Neural cell (in vitro differentiated cells): ENCODE measurements around the gene CRIM1. TPM values are rescaled to one million over a fixed set of nuclear protein-coding genes. Genes with fewer than 3 reads are reported as not detected.

Source experiments
- H2AFZ ChIP-seq: fragments of 200-600, 300-800 bp; sonication (generic), shearing (Covaris generic); 2 replicates; pipeline ENCODE4 v1.6.0; 2014; ENCODE audit warnings: low read depth, mild to moderate bottlenecking, antibody characterized with exemption, low read length, moderate library complexity
- H3F3A ChIP-seq: fragments of 200-600 bp; shearing (Covaris generic); 2 replicates; pipeline ENCODE4 v1.6.1; 2016; ENCODE audit warnings: mild to moderate bottlenecking, moderate library complexity, mixed read lengths, antibody characterized with exemption, low read length; ENCODE audit not compliant: insufficient read depth, poor library complexity, severe bottlenecking
- H3K27ac ChIP-seq: fragments of 200-600, 300-800 bp; sonication (generic), shearing (Covaris generic); 2 replicates; pipeline ENCODE4 v1.5.1; 2014; ENCODE audit warnings: mild to moderate bottlenecking, low read length, moderate library complexity
- H3K27me3 ChIP-seq: fragments of 300-800, 200-600 bp; sonication (generic), shearing (Covaris generic); 2 replicates; pipeline ENCODE4 v1.6.0; 2014; ENCODE audit warnings: mild to moderate bottlenecking, low read depth, low read length, moderate library complexity; ENCODE audit not compliant: insufficient read depth
- H3K36me3 ChIP-seq: fragments of 300-800, 200-600 bp; sonication (generic), shearing (Covaris generic); 2 replicates; pipeline ENCODE4 v1.5.1; 2014; ENCODE audit warnings: mild to moderate bottlenecking, antibody characterized with exemption, low read length, moderate library complexity; ENCODE audit not compliant: insufficient read depth
- H3K4me2 ChIP-seq: fragments of 300-800, 200-600 bp; sonication (generic), shearing (Covaris generic); 2 replicates; pipeline ENCODE4 v1.6.0; 2014; ENCODE audit warnings: mild to moderate bottlenecking, low read length
- H3K4me3 ChIP-seq: fragments of 300-800, 200-600 bp; sonication (generic), shearing (Covaris generic); 2 replicates; pipeline ENCODE4 v1.5.1; 2014; ENCODE audit warnings: mild to moderate bottlenecking, low read length, moderate library complexity
- H3K79me2 ChIP-seq: fragments of 200-600 bp; shearing (Covaris generic); replicated peaks from 2 replicates; pipeline ENCODE4 v1.6.0; 2014; ENCODE audit warnings: mild to moderate bottlenecking, low read length, moderate library complexity; ENCODE audit not compliant: insufficient read depth
- H3K9ac ChIP-seq: fragments of 300-800, 200-600 bp; sonication (generic), shearing (Covaris generic); 2 replicates; pipeline ENCODE4 v1.6.1; 2016; ENCODE audit warnings: mild to moderate bottlenecking, low read length, mixed read lengths
- H3K9me2 ChIP-seq: fragments of 200-600 bp; shearing (Covaris generic); 2 replicates; pipeline ENCODE4 v1.6.1; 2016; ENCODE audit warnings: mild to moderate bottlenecking, low read length, mixed read lengths; ENCODE audit not compliant: insufficient read depth
- H3K9me3 ChIP-seq: fragments of 200-600, 300-800 bp; sonication (generic), shearing (Covaris generic); 2 replicates; pipeline ENCODE4 v1.6.1; 2016; ENCODE audit warnings: mild to moderate bottlenecking, mixed run types, low read length, moderate library complexity, mixed read lengths
- H4K20me1 ChIP-seq: fragments of 200-600 bp; shearing (Covaris generic); 2 replicates; pipeline ENCODE4 v1.6.1; 2016; ENCODE audit warnings: mild to moderate bottlenecking, mixed run types; ENCODE audit not compliant: insufficient read depth
- CTCF ChIP-seq: fragments of 450-650 bp; IDR thresholded peaks from 2 replicates; pipeline ENCODE4 v1.5.1; 2014; ENCODE audit warnings: antibody characterized with exemption, mild to moderate bottlenecking, moderate library complexity; ENCODE audit not compliant: poor library complexity, severe bottlenecking
- EP300 ChIP-seq: fragments of 450-650 bp; conservative IDR thresholded peaks from 2 replicates; pipeline ENCODE4 v1.6.1; 2014; ENCODE audit warnings: antibody characterized with exemption, mild to moderate bottlenecking, moderate library complexity; ENCODE audit not compliant: poor library complexity, severe bottlenecking
- EZH2 ChIP-seq: fragments of 200-600, 300-800 bp; shearing (Covaris generic), sonication (generic); IDR thresholded peaks from 2 replicates; pipeline ENCODE4 v1.6.1; 2014; ENCODE audit warnings: antibody characterized with exemption, low read length, borderline replicate concordance, mild to moderate bottlenecking; ENCODE audit not compliant: insufficient read depth, poor library complexity, severe bottlenecking
- MXI1 ChIP-seq: fragments of 450-650 bp; conservative IDR thresholded peaks from 2 replicates; pipeline ENCODE4 v1.6.1; 2014; ENCODE audit warnings: antibody characterized with exemption, mild to moderate bottlenecking; ENCODE audit not compliant: poor library complexity, severe bottlenecking
- POLR2AphosphoS5 ChIP-seq: IDR thresholded peaks from 2 replicates; pipeline ENCODE4 v1.6.1; 2012
- RAD21 ChIP-seq: fragments of 450-650 bp; conservative IDR thresholded peaks from 2 replicates; pipeline ENCODE4 v1.6.1; 2014; ENCODE audit warnings: antibody characterized with exemption, mild to moderate bottlenecking, moderate library complexity
- SMC3 ChIP-seq: fragments of 450-650 bp; conservative IDR thresholded peaks from 2 replicates; pipeline ENCODE4 v1.6.1; 2014; ENCODE audit warnings: antibody characterized with exemption, mild to moderate bottlenecking, moderate library complexity; ENCODE audit not compliant: poor library complexity
- TAF1 ChIP-seq: IDR thresholded peaks from 2 replicates; pipeline ENCODE4 v1.6.1; 2012; ENCODE audit warnings: low read depth
- polyA plus RNA-seq: library from polyadenylated mRNA; depleted of rRNA; stranded (reverse); fragments of >200 nt; gene quantifications from 2 replicates; pipeline ENCODE4 v1.2.3, GENCODE V29; 2014
- TF ChIP-seq, protein P1 (sequence below): IDR thresholded peaks from 2 replicates; pipeline ENCODE4 v1.6.1; 2012; ENCODE audit warnings: borderline replicate concordance

CRIM1 gene
- polyA plus RNA-seq, 1 donor from 2014 or later, result 6.7 TPM

- no peaks in the 10 kb centered on the region for H3K9me2 ChIP-seq
- no peaks in the 10 kb centered on the region for H3K36me3 ChIP-seq
- H3K9me3 ChIP-seq, result no peaks in the 10 kb centered on the region
- H3K4me2 ChIP-seq, result no peak overlapping the region
- no peak overlapping the region for H2AFZ ChIP-seq
- no peaks in the 10 kb centered on the region for H4K20me1 ChIP-seq
- no peaks in the 10 kb centered on the region for H3K79me2 ChIP-seq
- no peaks in the 10 kb centered on the region for H3F3A ChIP-seq
- H3K9ac ChIP-seq, result no peak overlapping the region
- H3K27me3 ChIP-seq, result no peaks in the 10 kb centered on the region
- H3K4me3 ChIP-seq, result no peak overlapping the region
- H3K27ac ChIP-seq, result no peak overlapping the region
- no peak for TF ChIP-seq POLR2AphosphoS5
- no peak for TF ChIP-seq EZH2
- no peak for TF ChIP-seq SMC3
- TF ChIP-seq EP300, result no peak
- TF ChIP-seq, protein P1, sequence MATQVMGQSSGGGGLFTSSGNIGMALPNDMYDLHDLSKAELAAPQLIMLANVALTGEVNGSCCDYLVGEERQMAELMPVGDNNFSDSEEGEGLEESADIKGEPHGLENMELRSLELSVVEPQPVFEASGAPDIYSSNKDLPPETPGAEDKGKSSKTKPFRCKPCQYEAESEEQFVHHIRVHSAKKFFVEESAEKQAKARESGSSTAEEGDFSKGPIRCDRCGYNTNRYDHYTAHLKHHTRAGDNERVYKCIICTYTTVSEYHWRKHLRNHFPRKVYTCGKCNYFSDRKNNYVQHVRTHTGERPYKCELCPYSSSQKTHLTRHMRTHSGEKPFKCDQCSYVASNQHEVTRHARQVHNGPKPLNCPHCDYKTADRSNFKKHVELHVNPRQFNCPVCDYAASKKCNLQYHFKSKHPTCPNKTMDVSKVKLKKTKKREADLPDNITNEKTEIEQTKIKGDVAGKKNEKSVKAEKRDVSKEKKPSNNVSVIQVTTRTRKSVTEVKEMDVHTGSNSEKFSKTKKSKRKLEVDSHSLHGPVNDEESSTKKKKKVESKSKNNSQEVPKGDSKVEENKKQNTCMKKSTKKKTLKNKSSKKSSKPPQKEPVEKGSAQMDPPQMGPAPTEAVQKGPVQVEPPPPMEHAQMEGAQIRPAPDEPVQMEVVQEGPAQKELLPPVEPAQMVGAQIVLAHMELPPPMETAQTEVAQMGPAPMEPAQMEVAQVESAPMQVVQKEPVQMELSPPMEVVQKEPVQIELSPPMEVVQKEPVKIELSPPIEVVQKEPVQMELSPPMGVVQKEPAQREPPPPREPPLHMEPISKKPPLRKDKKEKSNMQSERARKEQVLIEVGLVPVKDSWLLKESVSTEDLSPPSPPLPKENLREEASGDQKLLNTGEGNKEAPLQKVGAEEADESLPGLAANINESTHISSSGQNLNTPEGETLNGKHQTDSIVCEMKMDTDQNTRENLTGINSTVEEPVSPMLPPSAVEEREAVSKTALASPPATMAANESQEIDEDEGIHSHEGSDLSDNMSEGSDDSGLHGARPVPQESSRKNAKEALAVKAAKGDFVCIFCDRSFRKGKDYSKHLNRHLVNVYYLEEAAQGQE, result no peak
- TF ChIP-seq RAD21, result no peak
- no peak for TF ChIP-seq TAF1
- TF ChIP-seq CTCF, result no peak
- TF ChIP-seq MXI1, result no peak
Observed at GRCh38 chr2:36438449-36438977, 82.9 kb downstream of the CRIM1 start.

DNA sequence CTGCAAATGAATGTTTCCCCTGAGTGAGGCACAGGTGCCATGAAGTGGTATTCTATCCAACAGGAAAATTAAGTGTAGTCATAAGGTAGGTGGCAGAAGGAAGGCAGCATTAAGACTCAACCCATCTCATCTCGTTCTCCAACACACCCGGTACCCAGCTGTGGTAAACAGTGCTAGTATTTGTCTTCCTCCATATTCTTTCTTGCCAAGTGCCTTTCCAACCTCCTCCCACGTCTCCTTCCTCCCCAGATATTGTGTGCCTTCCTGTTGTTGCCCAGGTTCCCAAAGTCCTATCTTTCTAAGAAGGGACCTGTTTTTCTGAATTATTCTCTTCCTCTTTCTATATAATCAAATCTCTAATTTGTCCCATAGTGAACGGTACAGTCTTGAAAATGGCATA, 83.5 kb downstream of the CRIM1 start:
- Histone ChIP-seq H3K27me3 (no peaks in the 10 kb centered on the region), H3K4me3 (no peak overlapping the region), H3K36me3 (no peaks in the 10 kb centered on the region), H3K9me3 (no peaks in the 10 kb centered on the region), H3K79me2 (no peaks in the 10 kb centered on the region), H3K27ac (no peak overlapping the region), H3K9me2 (no peaks in the 10 kb centered on the region), H2AFZ (no peak overlapping the region), H3F3A (no peaks in the 10 kb centered on the region), H4K20me1 (no peaks in the 10 kb centered on the region), H3K9ac (no peak overlapping the region), H3K4me2 (no peak overlapping the region)
- TF ChIP-seq EP300 (no peak), POLR2AphosphoS5 (no peak), EZH2 (no peak), CTCF (no peak)
- TF ChIP-seq, protein P1, result no peak
